ENCODE measurements around the gene TMEM220.

Gene TMEM220

GRCh38 chr17:10767232-10767631, 37.4 kb upstream of the TMEM220 start:
- CTCF ChIA-PET = interaction anchor here (0.7 to 1.5 kb wide), 5 partner anchors 18 to 78 kb away, joined by 3 to 5 read pairs (median 3); no protein-coding TSS in a partner anchor
- POLR2A ChIA-PET = no interaction called here
- Histone ChIP-seq H3K4me1 (ENCODE audit: control extremely low read depth in 1 of 4, control insufficient read depth in 4 of 4, insufficient read depth in 4 of 4, low read length in 3 of 4) (no peaks in the 10 kb centered on the region), H3K27me3 (replicated peaks in 2 of 5; ENCODE audit: control insufficient read depth in 4 of 5, insufficient read depth in 5 of 5, low read length in 4 of 5) (no peaks in the 10 kb centered on the region), H3K9me3 (ENCODE audit: control extremely low read depth in 1 of 5, control insufficient read depth in 4 of 5, insufficient read depth in 2 of 5, low read depth in 1 of 5, low read length in 4 of 5) (peaks cover 0 to 3% (median under 1%) of the 10 kb centered on the region in 5 experiments), H3K36me3 (ENCODE audit: control insufficient read depth in 4 of 4, insufficient read depth in 4 of 4, low read length in 3 of 4) (peaks cover 0 to 14% (median 0%) of the 10 kb centered on the region in 4 experiments), H3K4me3 (ENCODE audit: control insufficient read depth in 1 of 7, extremely low read depth in 1 of 7, insufficient read depth in 4 of 7, low read depth in 2 of 7, low read length in 6 of 7) (no peak overlapping the region), H3K27ac (ENCODE audit: insufficient read depth in 1 of 2, low read depth in 1 of 2, low read length in 2 of 2, poor library complexity in 1 of 2, severe bottlenecking in 2 of 2) (no peak overlapping the region)
- no peak for DNase-seq
- 100% methylated on average over 4 of the region's 4 CpGs for WGBS (ENCODE audit: insufficient coverage)

- WGBS (ENCODE audit: insufficient coverage) = no CpG with 5 or more reads among the region's 1 CpG
- Histone ChIP-seq H3K36me3 (ENCODE audit: control insufficient read depth in 4 of 4, insufficient read depth in 4 of 4, low read length in 3 of 4) (peaks cover 0 to 11% (median under 1%) of the 10 kb centered on the region in 4 experiments), H3K27me3 (replicated peaks in 2 of 5; ENCODE audit: control insufficient read depth in 4 of 5, insufficient read depth in 5 of 5, low read length in 4 of 5) (no peaks in the 10 kb centered on the region), H3K4me1 (ENCODE audit: control extremely low read depth in 1 of 4, control insufficient read depth in 4 of 4, insufficient read depth in 4 of 4, low read length in 3 of 4) (no peaks in the 10 kb centered on the region), H3K9me3 (ENCODE audit: control extremely low read depth in 1 of 5, control insufficient read depth in 4 of 5, insufficient read depth in 2 of 5, low read depth in 1 of 5, low read length in 4 of 5) (no peaks in the 10 kb centered on the region), H3K27ac (ENCODE audit: insufficient read depth in 1 of 2, low read depth in 1 of 2, low read length in 2 of 2, poor library complexity in 1 of 2, severe bottlenecking in 2 of 2) (no peak overlapping the region), H3K4me3 (ENCODE audit: control insufficient read depth in 1 of 7, extremely low read depth in 1 of 7, insufficient read depth in 4 of 7, low read depth in 2 of 7, low read length in 6 of 7) (no peak overlapping the region)
- ChIA-PET POLR2A (no interaction called here), CTCF (interaction anchor here (1.1 to 1.4 kb wide), 2 partner anchors 10 to 25 kb away, joined by 4 to 8 read pairs; no protein-coding TSS in a partner anchor)
- no peak for DNase-seq
Measured at GRCh38 chr17:10762037-10762436, 32.2 kb upstream of the TMEM220 start.

GRCh38 chr17:10761281-10761680, 31.5 kb upstream of the TMEM220 start:
- Histone ChIP-seq H3K9me3 (ENCODE audit: control extremely low read depth in 1 of 5, control insufficient read depth in 4 of 5, insufficient read depth in 2 of 5, low read depth in 1 of 5, low read length in 4 of 5) (no peaks in the 10 kb centered on the region), H3K27ac (ENCODE audit: insufficient read depth in 1 of 2, low read depth in 1 of 2, low read length in 2 of 2, poor library complexity in 1 of 2, severe bottlenecking in 2 of 2) (no peak overlapping the region), H3K36me3 (ENCODE audit: control insufficient read depth in 4 of 4, insufficient read depth in 4 of 4, low read length in 3 of 4) (peaks cover 0 to 8% (median 4%) of the 10 kb centered on the region in 4 experiments), H3K27me3 (replicated peaks in 2 of 5; ENCODE audit: control insufficient read depth in 4 of 5, insufficient read depth in 5 of 5, low read length in 4 of 5) (no peaks in the 10 kb centered on the region), H3K4me1 (ENCODE audit: control extremely low read depth in 1 of 4, control insufficient read depth in 4 of 4, insufficient read depth in 4 of 4, low read length in 3 of 4) (no peaks in the 10 kb centered on the region), H3K4me3 (ENCODE audit: control insufficient read depth in 1 of 7, extremely low read depth in 1 of 7, insufficient read depth in 4 of 7, low read depth in 2 of 7, low read length in 6 of 7) (no peak overlapping the region)
- no peak for DNase-seq
- WGBS (ENCODE audit: insufficient coverage) = 95% methylated on average over 2 of the region's 2 CpGs
- ChIA-PET CTCF (interaction anchor here (1.4 kb wide), 1 partner anchor 9 kb away, joined by 8 read pairs; no protein-coding TSS in a partner anchor), POLR2A (no interaction called here)

GRCh38 chr17:10758062-10758461, 28.2 kb upstream of the TMEM220 start:
- Histone ChIP-seq H3K27ac (ENCODE audit: insufficient read depth in 1 of 2, low read depth in 1 of 2, low read length in 2 of 2, poor library complexity in 1 of 2, severe bottlenecking in 2 of 2) (no peak overlapping the region), H3K36me3 (ENCODE audit: control insufficient read depth in 4 of 4, insufficient read depth in 4 of 4, low read length in 3 of 4) (peaks cover 0 to 9% (median 4%) of the 10 kb centered on the region in 4 experiments), H3K27me3 (replicated peaks in 2 of 5; ENCODE audit: control insufficient read depth in 4 of 5, insufficient read depth in 5 of 5, low read length in 4 of 5) (no peaks in the 10 kb centered on the region), H3K4me1 (ENCODE audit: control extremely low read depth in 1 of 4, control insufficient read depth in 4 of 4, insufficient read depth in 4 of 4, low read length in 3 of 4) (no peaks in the 10 kb centered on the region), H3K4me3 (ENCODE audit: control insufficient read depth in 1 of 7, extremely low read depth in 1 of 7, insufficient read depth in 4 of 7, low read depth in 2 of 7, low read length in 6 of 7) (no peak overlapping the region), H3K9me3 (ENCODE audit: control extremely low read depth in 1 of 5, control insufficient read depth in 4 of 5, insufficient read depth in 2 of 5, low read depth in 1 of 5, low read length in 4 of 5) (no peaks in the 10 kb centered on the region)
- POLR2A ChIA-PET = interaction anchor here (1.0 kb wide), 1 partner anchor 9 kb away, joined by 3 read pairs; no protein-coding TSS in a partner anchor
- CTCF ChIA-PET = no interaction called here
- 100% methylated on average over 4 of the region's 6 CpGs for WGBS (ENCODE audit: insufficient coverage)
- DNase-seq = no peak

- Histone ChIP-seq H3K27ac (ENCODE audit: insufficient read depth in 1 of 2, low read depth in 1 of 2, low read length in 2 of 2, poor library complexity in 1 of 2, severe bottlenecking in 2 of 2) (no peak overlapping the region), H3K9me3 (ENCODE audit: control extremely low read depth in 1 of 5, control insufficient read depth in 4 of 5, insufficient read depth in 2 of 5, low read depth in 1 of 5, low read length in 4 of 5) (no peaks in the 10 kb centered on the region), H3K36me3 (ENCODE audit: control insufficient read depth in 4 of 4, insufficient read depth in 4 of 4, low read length in 3 of 4) (peaks cover 0 to 11% (median 4%) of the 10 kb centered on the region in 4 experiments), H3K27me3 (replicated peaks in 2 of 5; ENCODE audit: control insufficient read depth in 4 of 5, insufficient read depth in 5 of 5, low read length in 4 of 5) (no peaks in the 10 kb centered on the region), H3K4me3 (ENCODE audit: control insufficient read depth in 1 of 7, extremely low read depth in 1 of 7, insufficient read depth in 4 of 7, low read depth in 2 of 7, low read length in 6 of 7) (no peak overlapping the region), H3K4me1 (ENCODE audit: control extremely low read depth in 1 of 4, control insufficient read depth in 4 of 4, insufficient read depth in 4 of 4, low read length in 3 of 4) (no peaks in the 10 kb centered on the region)
- WGBS (ENCODE audit: insufficient coverage) = 95% methylated on average over 2 of the region's 2 CpGs
- ChIA-PET POLR2A (interaction anchor here (1.0 kb wide), 1 partner anchor 9 kb away, joined by 3 read pairs; no protein-coding TSS in a partner anchor), CTCF (no interaction called here)
- no peak for DNase-seq
Measured at GRCh38 chr17:10757647-10758046, 27.8 kb upstream of the TMEM220 start.

- POLR2A ChIA-PET = no interaction called here
- no peak overlapping the region for H3K4me3 ChIP-seq (ENCODE audit: control insufficient read depth in 1 of 7, extremely low read depth in 1 of 7, insufficient read depth in 4 of 7, low read depth in 2 of 7, low read length in 6 of 7)
- H3K27me3 ChIP-seq (replicated peaks in 2 of 5; ENCODE audit: control insufficient read depth in 4 of 5, insufficient read depth in 5 of 5, low read length in 4 of 5) = no peaks in the 10 kb centered on the region
- H3K36me3 ChIP-seq (ENCODE audit: control insufficient read depth in 4 of 4, insufficient read depth in 4 of 4, low read length in 3 of 4) = peaks cover 0 to 11% (median 4%) of the 10 kb centered on the region in 4 experiments
- DNase-seq = no peak
- no peaks in the 10 kb centered on the region for H3K9me3 ChIP-seq (ENCODE audit: control extremely low read depth in 1 of 5, control insufficient read depth in 4 of 5, insufficient read depth in 2 of 5, low read depth in 1 of 5, low read length in 4 of 5)
- WGBS (ENCODE audit: insufficient coverage) = 100% methylated on average over 2 of the region's 6 CpGs
- CTCF ChIA-PET = no interaction called here
- H3K27ac ChIP-seq (ENCODE audit: insufficient read depth in 1 of 2, low read depth in 1 of 2, low read length in 2 of 2, poor library complexity in 1 of 2, severe bottlenecking in 2 of 2) = no peak overlapping the region
- no peaks in the 10 kb centered on the region for H3K4me1 ChIP-seq (ENCODE audit: control extremely low read depth in 1 of 4, control insufficient read depth in 4 of 4, insufficient read depth in 4 of 4, low read length in 3 of 4)
Measured at GRCh38 chr17:10757067-10757466, 27.2 kb upstream of the TMEM220 start.

GRCh38 chr17:10756619-10757018, 26.8 kb upstream of the TMEM220 start:
- Histone ChIP-seq H3K9me3 (ENCODE audit: control extremely low read depth in 1 of 5, control insufficient read depth in 4 of 5, insufficient read depth in 2 of 5, low read depth in 1 of 5, low read length in 4 of 5) (no peaks in the 10 kb centered on the region), H3K36me3 (ENCODE audit: control insufficient read depth in 4 of 4, insufficient read depth in 4 of 4, low read length in 3 of 4) (peaks cover 0 to 11% (median 4%) of the 10 kb centered on the region in 4 experiments), H3K27me3 (replicated peaks in 2 of 5; ENCODE audit: control insufficient read depth in 4 of 5, insufficient read depth in 5 of 5, low read length in 4 of 5) (no peaks in the 10 kb centered on the region), H3K4me1 (ENCODE audit: control extremely low read depth in 1 of 4, control insufficient read depth in 4 of 4, insufficient read depth in 4 of 4, low read length in 3 of 4) (no peaks in the 10 kb centered on the region), H3K4me3 (ENCODE audit: control insufficient read depth in 1 of 7, extremely low read depth in 1 of 7, insufficient read depth in 4 of 7, low read depth in 2 of 7, low read length in 6 of 7) (no peak overlapping the region), H3K27ac (ENCODE audit: insufficient read depth in 1 of 2, low read depth in 1 of 2, low read length in 2 of 2, poor library complexity in 1 of 2, severe bottlenecking in 2 of 2) (no peak overlapping the region)
- CTCF ChIA-PET = no interaction called here
- no CpG with 5 or more reads among the region's 2 CpGs for WGBS (ENCODE audit: insufficient coverage)
- DNase-seq = no peak
- POLR2A ChIA-PET = no interaction called here

Data from common myeloid progenitor, CD34-positive (primary cell).